ENCODE results near the gene HOXA11. TPM values are rescaled to one million over a fixed set of nuclear protein-coding genes. Genes with fewer than 3 reads are reported as not detected.

HOXA11 gene
- total RNA-seq, 4 donors from 2014 or later: 0.34 to 1.2 (median 0.95) TPM; not detected in 1

- Histone ChIP-seq H3K4me1 (peaks cover 41% of the 10 kb centered on the region), H3K9me3 (no peaks in the 10 kb centered on the region), H3K27me3 (peaks cover 99% of the 10 kb centered on the region), H3K4me3 (peak overlapping the region; percentile 55), H3K36me3 (no peaks in the 10 kb centered on the region), H3K27ac (no peak overlapping the region)
- 4% methylated on average over 11 of the region's 93 CpGs for WGBS
- TF ChIP-seq POLR2A (IDR thresholded peaks at IDR 0.05): no peak
- no peak for TF ChIP-seq POLR2AphosphoS5 (IDR thresholded peaks at IDR 0.05)
- no peak for TF ChIP-seq CTCF (IDR thresholded peaks at IDR 0.05)
- no peak for TF ChIP-seq EP300 (IDR thresholded peaks at IDR 0.05)
- DNase-seq (ENCODE audit: low spot score in 2 of 2): peak; percentile 61 to 78
Observed at GRCh38 chr7:27198871-27199801, 14.1 kb upstream of the HOXA11 start.

GRCh38 chr7:27198138-27198841 lies 13.3 kb upstream of the HOXA11 start:
- Histone ChIP-seq H3K27me3 (peaks cover 99% of the 10 kb centered on the region), H3K4me3 (peak overlapping the region; percentile 55)
- peak; percentile 49 to 66 for DNase-seq (ENCODE audit: low spot score in 2 of 2)

GRCh38 chr7:27197137-27198042 lies 12.4 kb upstream of the HOXA11 start:
- no peak overlapping the region for H3K27ac ChIP-seq
- H3K27me3 ChIP-seq: peaks cover 99% of the 10 kb centered on the region
- H3K9me3 ChIP-seq: no peaks in the 10 kb centered on the region
- WGBS: 50% methylated on average over 18 of the region's 18 CpGs
- H3K4me1 ChIP-seq: peaks cover 52% of the 10 kb centered on the region
- no peaks in the 10 kb centered on the region for H3K36me3 ChIP-seq
- TF ChIP-seq CTCF (IDR thresholded peaks at IDR 0.05) (no peak), POLR2AphosphoS5 (IDR thresholded peaks at IDR 0.05) (no peak)
- DNase-seq (ENCODE audit: low spot score in 2 of 2): no peak
- no peak overlapping the region for H3K4me3 ChIP-seq

More at GRCh38 chr7:27198138-27198841, 13.3 kb upstream of the HOXA11 start:
- Histone ChIP-seq H3K27ac (no peak overlapping the region), H3K36me3 (no peaks in the 10 kb centered on the region), H3K4me1 (peaks cover 44% of the 10 kb centered on the region), H3K9me3 (no peaks in the 10 kb centered on the region)
- TF ChIP-seq POLR2A (IDR thresholded peaks at IDR 0.05) (no peak), POLR2AphosphoS5 (IDR thresholded peaks at IDR 0.05) (no peak), CTCF (IDR thresholded peaks at IDR 0.05) (no peak), EP300 (IDR thresholded peaks at IDR 0.05) (no peak)
- WGBS: 30% methylated on average over 25 of the region's 29 CpGs

GRCh38 chr7:27196287-27196767 lies 11.3 kb upstream of the HOXA11 start:
- whole genome bisulfite sequencing: 1% methylated on average over 6 of the region's 6 CpGs
- Histone ChIP-seq H3K27me3 (peaks cover 99% of the 10 kb centered on the region), H3K4me1 (peaks cover 52% of the 10 kb centered on the region), H3K27ac (no peak overlapping the region), H3K9me3 (no peaks in the 10 kb centered on the region), H3K36me3 (no peaks in the 10 kb centered on the region), H3K4me3 (no peak overlapping the region)
- peak; percentile 86 to 95 for DNase-seq (ENCODE audit: low spot score in 2 of 2)
- TF ChIP-seq POLR2AphosphoS5 (IDR thresholded peaks at IDR 0.05) (no peak), CTCF (IDR thresholded peaks at IDR 0.05) (peak; percentile 60 to 71), EP300 (IDR thresholded peaks at IDR 0.05) (no peak)
